ENCODE results near the gene ZNF282. TPM values are rescaled to one million over a fixed set of nuclear protein-coding genes. Genes with fewer than 3 reads are reported as not detected.

Gene ZNF282
- total and polyA plus RNA-seq, 9 of the 15 experiments (the other 6 are each of a cell fraction or from before 2014, with no cell fraction given) = 0.76 to 58.6 (median 17.4) TPM

- no peak for TF ChIP-seq ID3 (CRISPR knock-in tag; IDR thresholded peaks at IDR 0.05)
- peak; percentile 67 for TF ChIP-seq ID3 (tag; IDR thresholded peaks at IDR 0.05)
- no peak for TF ChIP-seq POU5F1 (IDR thresholded peaks at IDR 0.05; ENCODE audit: borderline replicate concordance, low read depth, low read length, partially characterized antibody)
- TF ChIP-seq LARP7 (IDR thresholded peaks at IDR 0.05) = no peak
- TF ChIP-seq ZNF778 (CRISPR knock-in tag; IDR thresholded peaks at IDR 0.05) = no peak
- no peak for TF ChIP-seq THRB (CRISPR knock-in tag; conservative IDR thresholded peaks at IDR 0.05)
- no peak for TF ChIP-seq ETV5 (CRISPR knock-in tag; IDR thresholded peaks at IDR 0.05; ENCODE audit: low read depth)
- peak; percentile 63; the same call in 1 of the 2 replicates for TF ChIP-seq NR4A1 (CRISPR knock-in tag; IDR thresholded peaks at IDR 0.05)
- TF ChIP-seq NR4A1 (tag; IDR thresholded peaks at IDR 0.05) = peak; percentile 60
- no peak for TF ChIP-seq ELK3 (CRISPR knock-in tag; IDR thresholded peaks at IDR 0.05)
- TF ChIP-seq ZNF347 (CRISPR knock-in tag; IDR thresholded peaks at IDR 0.05; ENCODE audit: low read depth) = no peak
- no peak for TF ChIP-seq ZKSCAN3 (CRISPR knock-in tag; IDR thresholded peaks at IDR 0.05)
- no peak for TF ChIP-seq MED1 (CRISPR knock-in tag; IDR thresholded peaks at IDR 0.05; ENCODE audit: borderline replicate concordance)
- no peak for TF ChIP-seq TRIM24 (IDR thresholded peaks at IDR 0.05)
- TF ChIP-seq ZNF584 (CRISPR knock-in tag; IDR thresholded peaks at IDR 0.05; ENCODE audit: low read depth) = 0 out of 2 replicates have a peak, but pooled peaks have one; percentile 71
- no peak for TF ChIP-seq HINFP (tag; conservative IDR thresholded peaks at IDR 0.05; ENCODE audit: low read depth)
- 0 out of 2 replicates have a peak, but pooled peaks have one; percentile 6 for TF ChIP-seq NBN (IDR thresholded peaks at IDR 0.05; ENCODE audit: low read depth)
- TF ChIP-seq MAZ (CRISPR knock-in tag; conservative IDR thresholded peaks at IDR 0.05 in 1 of 2, IDR thresholded peaks at IDR 0.05 in 1 of 2) = peak; percentile 64 to 72
- TF ChIP-seq RUNX1 (IDR thresholded peaks at IDR 0.05; ENCODE audit: low read depth) = no peak
- peak; percentile 73 for TF ChIP-seq USF1 (CRISPR knock-in tag; IDR thresholded peaks at IDR 0.05)
- peak; percentile 92 for TF ChIP-seq MAX (CRISPR knock-in tag; IDR thresholded peaks at IDR 0.05)
- no peak for TF ChIP-seq ZBED1 (IDR thresholded peaks at IDR 0.05)
- TF ChIP-seq TCF15 (CRISPR knock-in tag; IDR thresholded peaks at IDR 0.05) = no peak
These were observed 66.7 kb downstream of the ZNF282 start, which contains the start of gene ZNF783 (continued) for GRCh38 chr7:149261829-149262617.
